Mesothelial cell of epicardium (in vitro differentiated cells): ENCODE results near the gene SLC35C1. TPM values are rescaled to one million over a fixed set of nuclear protein-coding genes. Genes with fewer than 3 reads are reported as not detected.

Experiments
- DNase-seq, 2 experiments: peaks; one replicate each; pipeline ENCODE4 v3.0.0; 2021; ENCODE audit warnings: low spot score in 2 of 2; ENCODE audit not compliant: unreplicated experiment in 2 of 2
- H3K27ac Mint-ChIP-seq: 2 replicates; pipeline ENCODE4 v1.8.0; 2021; ENCODE audit warnings: mixed read lengths
- H3K27me3 Mint-ChIP-seq: 2 replicates; pipeline ENCODE4 v1.8.0; 2021; ENCODE audit warnings: low read depth, mixed read lengths
- H3K36me3 Mint-ChIP-seq: 2 replicates; pipeline ENCODE4 v1.8.0; 2021; ENCODE audit warnings: mixed read lengths
- H3K4me1 Mint-ChIP-seq: 2 replicates; pipeline ENCODE4 v1.8.0; 2021; ENCODE audit warnings: mixed read lengths
- H3K4me3 Mint-ChIP-seq: 2 replicates; pipeline ENCODE4 v1.8.0; 2021; ENCODE audit warnings: mild to moderate bottlenecking, moderate library complexity, mixed read lengths
- H3K9me3 Mint-ChIP-seq: 2 replicates; pipeline ENCODE4 v1.8.0; 2021; ENCODE audit warnings: mixed read lengths
- CTCF ChIP-seq: fragments of 200-600 bp; sonication (generic); IDR thresholded peaks from one replicate; pipeline ENCODE4 v1.5.0; 2021; ENCODE audit warnings: antibody characterized with exemption; ENCODE audit not compliant: unreplicated experiment
- total RNA-seq: library from RNA; stranded (reverse); gene quantifications from 3 replicates; pipeline ENCODE4 v1.2.1, GENCODE V29; 2021

The SLC35C1 gene
- total RNA-seq, 1 donor from 2014 or later, result 14.5 TPM

- TF ChIP-seq CTCF, result peak; percentile 66
- H3K27me3 Mint-ChIP-seq, result peaks cover 27% of the 10 kb centered on the region
- peak overlapping the region; percentile 86 for H3K4me3 Mint-ChIP-seq
- no peaks in the 10 kb centered on the region for H3K36me3 Mint-ChIP-seq
- peak overlapping the region; percentile 60 for H3K27ac Mint-ChIP-seq
- peak; percentile 78 to 92 for DNase-seq
- peaks cover 4% of the 10 kb centered on the region for H3K4me1 Mint-ChIP-seq
- no peaks in the 10 kb centered on the region for H3K9me3 Mint-ChIP-seq
Measured at GRCh38 chr11:45771566-45772448, 33.1 kb upstream of the SLC35C1 start.

- Mint-ChIP-seq H3K4me1 (peaks cover 7% of the 10 kb centered on the region), H3K4me3 (no peak overlapping the region), H3K36me3 (no peaks in the 10 kb centered on the region), H3K9me3 (no peaks in the 10 kb centered on the region), H3K27ac (no peak overlapping the region), H3K27me3 (peaks cover 23% of the 10 kb centered on the region)
- no peak for DNase-seq
- no peak for TF ChIP-seq CTCF
Measured at GRCh38 chr11:45772449-45772774, 32.5 kb upstream of the SLC35C1 start.

- no peak for TF ChIP-seq CTCF
- Mint-ChIP-seq H3K4me3 (no peak overlapping the region), H3K9me3 (no peaks in the 10 kb centered on the region), H3K4me1 (peaks cover 7% of the 10 kb centered on the region), H3K36me3 (no peaks in the 10 kb centered on the region), H3K27me3 (peaks cover 23% of the 10 kb centered on the region), H3K27ac (no peak overlapping the region)
- no peak for DNase-seq
Measured at GRCh38 chr11:45772986-45773785, 31.8 kb upstream of the SLC35C1 start.

GRCh38 chr11:45773786-45774655 lies 30.9 kb upstream of the SLC35C1 start:
- H3K36me3 Mint-ChIP-seq, result no peaks in the 10 kb centered on the region
- no peak overlapping the region for H3K27ac Mint-ChIP-seq
- no peaks in the 10 kb centered on the region for H3K9me3 Mint-ChIP-seq
- no peak for TF ChIP-seq CTCF
- no peak overlapping the region for H3K4me3 Mint-ChIP-seq
- no peak for DNase-seq
- peaks cover 23% of the 10 kb centered on the region for H3K27me3 Mint-ChIP-seq
- H3K4me1 Mint-ChIP-seq, result peaks cover 7% of the 10 kb centered on the region

GRCh38 chr11:45774786-45775185 lies 30.2 kb upstream of the SLC35C1 start:
- no peaks in the 10 kb centered on the region for H3K36me3 Mint-ChIP-seq
- TF ChIP-seq CTCF, result no peak
- peaks cover 16% of the 10 kb centered on the region for H3K27me3 Mint-ChIP-seq
- H3K27ac Mint-ChIP-seq, result no peak overlapping the region
- no peak for DNase-seq
- H3K4me1 Mint-ChIP-seq, result peaks cover 7% of the 10 kb centered on the region
- no peak overlapping the region for H3K4me3 Mint-ChIP-seq
- no peaks in the 10 kb centered on the region for H3K9me3 Mint-ChIP-seq
